ENCODE results near the gene CCL28. TPM values are rescaled to one million over a fixed set of nuclear protein-coding genes. Genes with fewer than 3 reads are reported as not detected.
A peak's percentile ranks its signal among the peaks of the same experiment; 100 is the strongest.
"Not testable (repeated sequence)": the region's sequence is repeated elsewhere in the genome, so short reads cannot be mapped to it uniquely, and the experiment has no call there.

CCL28 gene
- total RNA-seq, 3 donors from 2014 or later: 44.1 to 108 (median 91.1) TPM

DNA sequence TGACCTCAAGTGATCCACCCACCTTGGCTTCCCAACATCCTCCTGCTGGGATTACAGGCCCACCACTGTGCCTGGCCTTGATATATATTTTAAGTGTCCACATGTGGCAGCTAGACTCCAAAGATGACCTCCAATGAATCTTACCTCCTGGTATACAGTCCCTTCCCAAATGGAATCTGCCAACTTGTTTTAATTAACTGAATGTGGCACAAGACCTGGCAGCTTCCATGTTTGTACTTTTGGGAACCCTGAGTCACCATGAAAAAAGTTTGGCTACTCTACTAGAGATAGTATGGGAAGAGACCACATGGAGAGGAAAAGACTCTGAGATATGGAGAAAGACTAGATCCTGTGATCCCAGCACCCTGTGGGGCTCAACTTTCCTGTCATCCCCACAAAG is 42.5 kb downstream of the CCL28 start:
- H3K9me3 ChIP-seq: no peaks in the 10 kb centered on the region
- H3K4me3 ChIP-seq: no peak overlapping the region
- H3K4me1 ChIP-seq (ENCODE audit: low read depth): no peaks in the 10 kb centered on the region
- peaks cover 3% of the 10 kb centered on the region for H3K36me3 ChIP-seq (ENCODE audit: low read depth)
- DNase-seq: no peak
- TF ChIP-seq, protein P1, sequence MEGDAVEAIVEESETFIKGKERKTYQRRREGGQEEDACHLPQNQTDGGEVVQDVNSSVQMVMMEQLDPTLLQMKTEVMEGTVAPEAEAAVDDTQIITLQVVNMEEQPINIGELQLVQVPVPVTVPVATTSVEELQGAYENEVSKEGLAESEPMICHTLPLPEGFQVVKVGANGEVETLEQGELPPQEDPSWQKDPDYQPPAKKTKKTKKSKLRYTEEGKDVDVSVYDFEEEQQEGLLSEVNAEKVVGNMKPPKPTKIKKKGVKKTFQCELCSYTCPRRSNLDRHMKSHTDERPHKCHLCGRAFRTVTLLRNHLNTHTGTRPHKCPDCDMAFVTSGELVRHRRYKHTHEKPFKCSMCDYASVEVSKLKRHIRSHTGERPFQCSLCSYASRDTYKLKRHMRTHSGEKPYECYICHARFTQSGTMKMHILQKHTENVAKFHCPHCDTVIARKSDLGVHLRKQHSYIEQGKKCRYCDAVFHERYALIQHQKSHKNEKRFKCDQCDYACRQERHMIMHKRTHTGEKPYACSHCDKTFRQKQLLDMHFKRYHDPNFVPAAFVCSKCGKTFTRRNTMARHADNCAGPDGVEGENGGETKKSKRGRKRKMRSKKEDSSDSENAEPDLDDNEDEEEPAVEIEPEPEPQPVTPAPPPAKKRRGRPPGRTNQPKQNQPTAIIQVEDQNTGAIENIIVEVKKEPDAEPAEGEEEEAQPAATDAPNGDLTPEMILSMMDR (IDR thresholded peaks at IDR 0.05): no peak
- intact Hi-C loops (cut with DNase I, micrococcal nuclease): no loop called here
- ATAC-seq: no peak

DNA sequence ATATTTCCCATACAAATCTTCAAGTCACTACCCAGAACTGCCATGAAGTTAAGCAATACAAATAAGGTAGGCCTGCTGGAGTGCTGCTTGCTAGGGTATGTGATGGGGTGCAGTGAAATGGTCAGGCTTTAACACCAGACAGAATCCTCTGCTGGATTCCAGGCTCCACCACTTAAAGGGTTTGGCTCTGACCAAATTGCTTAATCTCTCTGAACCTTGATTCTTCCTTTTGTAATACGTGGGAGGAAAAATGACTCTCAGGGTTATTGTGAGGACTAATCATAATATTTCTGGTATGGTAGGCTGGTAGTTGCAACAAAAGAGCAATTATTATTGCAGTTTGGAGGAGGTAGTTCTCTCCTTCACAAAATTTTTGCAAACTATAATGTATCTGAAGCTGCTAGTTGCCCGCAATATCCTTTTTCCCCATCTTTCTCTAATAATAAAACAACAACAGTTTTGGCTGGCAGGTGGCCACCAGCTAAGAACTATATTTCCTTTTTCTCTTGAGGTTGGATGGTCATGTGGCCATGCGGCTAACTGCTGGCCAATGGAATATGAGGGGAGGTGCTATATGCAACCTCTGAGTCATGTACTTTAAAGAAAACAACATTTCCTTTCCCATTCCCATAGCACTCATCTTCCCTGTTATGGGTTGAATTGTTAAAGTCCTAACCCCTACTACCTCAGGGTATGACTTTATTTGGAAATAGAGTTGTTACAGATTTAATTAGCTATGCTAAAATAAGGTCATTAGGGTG is 44.1 kb downstream of the CCL28 start:
- intact Hi-C loops (cut with DNase I, micrococcal nuclease): no loop called here

DNA sequence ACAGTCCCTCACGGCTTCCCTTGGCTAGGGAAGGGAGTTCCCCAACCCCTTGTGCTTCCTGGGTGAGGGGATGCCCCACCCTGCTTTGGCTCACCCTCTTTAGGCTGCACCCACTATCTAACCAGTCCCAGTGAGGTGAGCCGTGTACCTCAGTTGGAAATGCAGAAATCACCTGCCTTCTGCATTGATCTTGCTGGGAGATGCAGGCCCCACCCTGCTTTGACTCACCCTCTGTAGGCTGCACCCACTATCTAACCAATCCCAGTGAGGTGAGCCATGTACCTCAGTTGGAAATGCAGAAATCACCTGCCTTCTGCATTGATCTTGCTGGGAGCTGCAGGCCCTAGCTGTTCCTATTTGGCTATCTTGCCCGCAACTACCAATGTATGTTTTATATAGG is 44.7 kb downstream of the CCL28 start:
- Histone ChIP-seq H3K4me1 (ENCODE audit: low read depth) (no peaks in the 10 kb centered on the region), H3K36me3 (ENCODE audit: low read depth) (no peaks in the 10 kb centered on the region), H3K4me3 (no peak overlapping the region), H3K9me3 (no peaks in the 10 kb centered on the region)
- ATAC-seq: peak; percentile 49
- intact Hi-C loops (cut with DNase I, micrococcal nuclease): no loop called here
- TF ChIP-seq, protein P1 (IDR thresholded peaks at IDR 0.05): no peak
- DNase-seq: no peak

More for the DNA sequence above, 44.1 kb downstream of the CCL28 start:
- no peaks in the 10 kb centered on the region for H3K9me3 ChIP-seq
- no peak overlapping the region for H3K4me3 ChIP-seq
- H3K4me1 ChIP-seq (ENCODE audit: low read depth): no peaks in the 10 kb centered on the region
- DNase-seq: no peak
- TF ChIP-seq, protein P1 (IDR thresholded peaks at IDR 0.05): no peak
- H3K36me3 ChIP-seq (ENCODE audit: low read depth): no peaks in the 10 kb centered on the region
- ATAC-seq: no peak

DNA sequence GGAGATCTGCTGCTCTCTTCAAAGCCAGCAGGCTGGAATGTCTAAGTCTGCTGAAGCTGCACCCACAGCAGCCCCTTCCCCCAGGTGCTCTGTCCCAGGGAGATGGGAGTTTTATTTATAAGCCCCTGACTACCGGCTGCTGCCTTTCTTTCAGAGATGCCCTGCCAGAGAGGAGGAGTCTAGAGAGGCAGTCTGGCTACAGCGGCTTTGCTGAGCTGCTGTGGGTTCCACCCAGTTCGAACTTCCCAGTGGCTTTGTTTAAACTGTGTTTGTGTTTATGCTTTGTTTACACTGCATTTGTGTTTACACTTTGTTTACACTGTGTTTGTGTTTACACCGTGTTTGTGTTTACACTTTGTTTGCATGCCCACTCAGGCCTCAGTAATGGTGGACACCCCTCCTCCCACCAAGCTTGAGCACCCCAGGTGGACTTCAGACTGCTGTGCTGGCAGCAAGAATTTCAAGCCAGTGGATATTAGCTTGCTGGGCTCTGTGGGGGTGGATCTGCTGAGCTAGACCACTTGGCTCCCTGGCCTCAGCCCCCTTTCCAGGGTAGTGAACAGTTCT is 45.4 kb downstream of the CCL28 start:
- ATAC-seq; intact Hi-C loops (cut with DNase I, micrococcal nuclease); H3K36me3 ChIP-seq (ENCODE audit: low read depth): not testable (repeated sequence)

DNA sequence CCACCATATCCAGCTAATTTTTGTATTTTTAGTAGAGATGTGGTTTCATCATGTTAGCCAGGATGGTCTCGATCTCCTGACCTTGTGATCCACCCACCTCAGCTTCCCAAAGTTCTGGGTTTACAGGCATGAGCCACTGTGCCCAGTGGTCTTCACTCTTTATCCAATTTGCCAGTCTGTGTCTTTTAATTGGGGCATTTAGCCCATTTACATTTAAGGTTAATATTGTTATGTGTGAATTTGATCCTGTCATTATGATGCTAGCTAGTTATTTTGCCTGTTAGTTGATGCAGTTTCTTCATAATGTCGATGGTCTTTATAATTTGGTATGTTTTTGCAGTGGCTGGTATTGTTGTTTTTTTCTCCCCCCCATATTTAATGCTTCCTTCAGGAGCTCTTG is 47.0 kb downstream of the CCL28 start:
- H3K9me3 ChIP-seq; H3K36me3 ChIP-seq (ENCODE audit: low read depth); DNase-seq; intact Hi-C loops (cut with DNase I, micrococcal nuclease); H3K4me3 ChIP-seq; ATAC-seq; H3K4me1 ChIP-seq (ENCODE audit: low read depth): not testable (repeated sequence)

More for the DNA sequence above, 45.4 kb downstream of the CCL28 start:
- H3K9me3 ChIP-seq; H3K4me1 ChIP-seq (ENCODE audit: low read depth); DNase-seq; H3K4me3 ChIP-seq: not testable (repeated sequence)

DNA sequence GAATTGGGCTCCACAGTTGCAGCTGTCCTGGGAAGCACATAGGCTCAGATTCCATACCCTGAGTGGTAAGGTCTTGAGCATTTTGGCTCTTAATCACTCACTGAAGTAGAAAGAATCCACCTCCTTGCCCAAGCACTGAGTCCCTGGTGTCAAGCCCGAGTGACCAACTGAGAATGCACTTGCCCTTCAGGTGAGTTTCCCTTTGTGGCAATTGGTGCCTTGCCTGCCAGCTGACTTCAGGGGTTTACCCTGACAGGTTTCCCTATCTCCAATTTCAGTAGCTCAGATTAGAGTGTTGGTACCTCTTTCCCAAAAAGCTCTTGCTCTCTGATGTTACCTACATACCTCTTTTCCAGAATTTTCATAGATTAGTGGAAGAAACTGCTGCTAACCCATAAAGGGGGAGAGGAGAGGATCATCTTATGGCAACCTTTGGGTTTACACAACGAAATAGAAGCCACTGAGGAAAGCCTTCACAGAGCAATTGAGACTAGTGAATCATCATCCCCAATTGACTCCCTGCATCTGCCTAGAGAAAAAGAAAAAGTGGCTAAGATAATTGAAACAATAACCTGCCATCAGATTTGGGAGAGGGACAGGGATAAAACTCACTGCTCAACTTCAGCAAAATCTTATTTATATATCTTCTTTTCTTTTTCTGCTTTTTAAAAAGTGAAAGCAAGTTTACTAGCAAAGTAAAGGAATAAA is 48.6 kb downstream of the CCL28 start:
- H3K9me3 ChIP-seq: peaks cover 6% of the 10 kb centered on the region
- H3K4me1 ChIP-seq (ENCODE audit: low read depth): no peaks in the 10 kb centered on the region
- H3K36me3 ChIP-seq (ENCODE audit: low read depth): no peaks in the 10 kb centered on the region
- no peak for ATAC-seq
- DNase-seq: no peak
- no peak overlapping the region for H3K4me3 ChIP-seq
- TF ChIP-seq, protein P1 (IDR thresholded peaks at IDR 0.05): no peak
- intact Hi-C loops (cut with DNase I, micrococcal nuclease): no loop called here
